GM21367 (cell line): ENCODE data around the gene B4GALNT3.

Experiments
- ATAC-seq: cut with Tn5 transposase; IDR thresholded peaks from one replicate; pipeline ENCODE4 v1.9.1; 2021; ENCODE audit not compliant: unreplicated experiment

B4GALNT3 gene

GRCh38 chr12:466762-467161 lies 7.0 kb downstream of the B4GALNT3 start:
- ATAC-seq = no peak

DNA sequence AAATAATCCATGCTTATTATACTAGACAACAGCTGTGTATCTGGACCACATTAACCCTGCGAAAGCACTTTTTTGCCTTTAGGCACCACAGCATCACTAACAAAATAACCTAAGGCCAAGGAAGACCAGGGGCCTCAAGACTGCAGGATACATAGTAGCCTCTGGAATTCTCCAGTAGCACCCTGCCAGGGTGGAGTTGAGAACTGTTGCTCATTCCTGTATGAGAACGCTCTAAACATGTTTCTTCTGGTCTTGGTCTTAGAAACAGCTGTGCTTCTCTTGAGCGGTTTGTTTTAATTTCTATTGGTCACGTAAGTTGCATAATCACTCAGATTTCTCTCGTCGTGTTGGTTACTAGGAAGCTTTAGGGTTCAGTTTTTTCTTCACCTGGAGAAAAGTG lies 7.9 kb downstream of the B4GALNT3 start:
- ATAC-seq = no peak

- no peak for ATAC-seq
These were observed 9.1 kb downstream of the B4GALNT3 start for GRCh38 chr12:468671-469389.

- ATAC-seq = no peak
These were observed 10.4 kb downstream of the B4GALNT3 start for GRCh38 chr12:470133-470532.

- ATAC-seq = no peak
These were observed 13.5 kb downstream of the B4GALNT3 start for GRCh38 chr12:473198-473597.

DNA sequence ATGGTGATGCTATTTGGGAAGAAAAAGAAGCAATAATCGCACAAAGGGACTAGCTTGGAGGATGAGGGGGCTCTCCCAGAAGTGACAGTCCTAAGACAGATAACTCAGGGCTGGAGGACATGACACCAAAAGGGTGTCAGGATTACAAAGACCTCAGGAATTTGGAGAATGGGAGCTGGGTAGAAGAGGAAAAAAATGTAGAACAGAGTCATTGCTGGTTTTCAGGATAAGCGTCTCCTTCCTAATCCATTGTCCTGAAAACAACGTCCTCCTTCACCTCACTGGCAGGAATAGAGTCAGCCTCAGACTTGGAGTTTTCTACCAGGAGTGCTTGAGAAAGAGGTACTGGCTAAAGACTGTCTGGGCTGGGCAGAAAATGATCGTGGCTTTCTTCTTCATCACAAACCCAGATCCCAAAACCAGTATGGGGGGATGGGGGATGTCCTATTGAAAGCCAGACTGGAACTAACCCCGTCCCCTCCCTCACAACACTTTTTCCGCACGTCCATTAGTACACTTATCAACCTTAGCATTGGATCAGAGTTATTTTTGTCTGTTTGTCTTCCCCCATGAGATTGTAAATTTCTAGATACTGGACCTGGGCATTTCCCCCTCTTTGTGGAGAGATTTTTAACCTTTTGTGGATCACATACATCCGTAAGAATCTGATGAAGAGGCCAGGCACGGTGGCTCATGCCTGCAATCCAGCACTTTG lies 14.3 kb downstream of the B4GALNT3 start:
- ATAC-seq = no peak

GRCh38 chr12:475286-475685 lies 15.5 kb downstream of the B4GALNT3 start:
- ATAC-seq = no peak

DNA sequence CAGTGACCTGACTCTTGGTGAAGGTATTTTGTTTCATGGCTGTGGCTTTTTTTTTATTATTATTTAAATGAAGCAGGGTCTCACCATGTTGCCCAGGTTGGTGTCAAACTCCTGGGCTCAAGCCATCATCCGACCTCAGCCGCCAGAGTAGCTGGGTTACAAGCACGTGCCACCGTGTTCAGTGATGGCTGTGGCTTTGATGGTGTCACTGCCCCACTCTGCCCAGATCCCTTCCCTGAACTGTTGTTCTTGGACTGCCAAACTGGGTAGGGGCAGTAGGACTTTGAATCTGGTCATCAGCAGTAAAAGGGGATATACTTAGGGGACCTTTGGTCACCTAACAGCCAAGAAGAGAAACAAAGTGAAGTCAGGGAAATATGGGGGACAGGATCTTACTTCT lies 19.4 kb downstream of the B4GALNT3 start:
- no peak for ATAC-seq

GRCh38 chr12:480831-481816 lies 21.4 kb downstream of the B4GALNT3 start:
- no peak for ATAC-seq

GRCh38 chr12:482061-482460 lies 22.3 kb downstream of the B4GALNT3 start:
- no peak for ATAC-seq

DNA sequence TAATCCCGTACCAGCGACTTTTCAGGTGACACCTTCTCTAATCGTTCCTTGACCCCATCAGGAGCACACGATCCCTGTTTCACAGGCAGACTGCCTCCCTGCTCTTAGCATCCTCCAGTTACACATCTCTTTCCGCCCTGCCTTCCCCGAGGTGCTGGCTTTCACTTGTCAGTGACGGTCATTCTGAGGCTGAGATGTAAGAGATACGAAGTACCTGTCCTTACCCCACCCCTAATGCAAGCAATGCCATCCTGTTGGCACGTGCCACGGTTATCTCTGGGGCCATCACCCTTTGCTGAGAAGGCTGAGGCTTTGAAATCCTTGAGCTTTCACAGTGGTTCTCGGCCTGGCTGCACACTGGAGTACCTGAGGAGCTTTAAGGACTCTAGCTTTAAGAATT lies 24.4 kb downstream of the B4GALNT3 start:
- ATAC-seq = no peak

DNA sequence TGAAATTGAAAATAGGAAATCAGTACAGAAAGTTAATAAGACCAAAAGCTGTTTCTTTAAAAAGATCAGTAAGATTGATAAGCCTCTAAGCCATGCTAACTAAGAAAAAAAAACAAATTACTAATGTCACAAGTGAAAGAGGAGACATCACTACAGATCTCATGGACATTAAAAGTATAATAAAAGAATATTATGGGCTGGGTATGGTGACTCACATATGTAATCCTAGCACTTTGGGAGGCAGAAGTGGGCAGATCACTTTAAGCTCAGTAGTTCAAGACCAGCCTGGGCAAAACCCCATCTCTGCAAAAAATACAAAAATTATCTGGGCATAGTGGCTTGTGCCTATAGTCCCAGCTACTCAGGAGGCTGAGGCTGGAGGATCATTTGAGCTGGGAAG lies 30.5 kb downstream of the B4GALNT3 start:
- ATAC-seq = no peak

DNA sequence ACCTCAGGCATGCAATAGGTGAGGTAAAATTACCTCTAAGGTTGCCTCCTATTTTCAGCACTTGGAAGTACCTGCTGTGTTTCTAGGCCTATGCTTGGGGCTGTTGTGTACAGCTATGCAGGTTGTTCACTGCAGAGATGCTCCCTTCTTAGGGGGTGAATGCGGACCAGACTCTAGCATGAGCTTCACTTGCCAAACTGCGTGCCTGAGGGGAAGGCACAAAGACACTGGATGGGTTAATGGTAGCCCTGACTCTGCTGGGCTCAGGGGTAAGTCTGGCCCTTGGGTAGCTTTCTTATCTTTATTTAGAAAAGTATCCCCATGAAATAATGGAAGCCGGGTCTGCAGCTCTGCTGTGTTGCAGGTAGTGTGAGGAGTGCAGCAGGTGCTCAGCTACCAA lies 35.7 kb downstream of the B4GALNT3 start:
- ATAC-seq = no peak

- ATAC-seq = no peak
These were observed 37.0 kb downstream of the B4GALNT3 start for GRCh38 chr12:496736-497135.

GRCh38 chr12:497501-498160 lies 37.9 kb downstream of the B4GALNT3 start:
- ATAC-seq = no peak

DNA sequence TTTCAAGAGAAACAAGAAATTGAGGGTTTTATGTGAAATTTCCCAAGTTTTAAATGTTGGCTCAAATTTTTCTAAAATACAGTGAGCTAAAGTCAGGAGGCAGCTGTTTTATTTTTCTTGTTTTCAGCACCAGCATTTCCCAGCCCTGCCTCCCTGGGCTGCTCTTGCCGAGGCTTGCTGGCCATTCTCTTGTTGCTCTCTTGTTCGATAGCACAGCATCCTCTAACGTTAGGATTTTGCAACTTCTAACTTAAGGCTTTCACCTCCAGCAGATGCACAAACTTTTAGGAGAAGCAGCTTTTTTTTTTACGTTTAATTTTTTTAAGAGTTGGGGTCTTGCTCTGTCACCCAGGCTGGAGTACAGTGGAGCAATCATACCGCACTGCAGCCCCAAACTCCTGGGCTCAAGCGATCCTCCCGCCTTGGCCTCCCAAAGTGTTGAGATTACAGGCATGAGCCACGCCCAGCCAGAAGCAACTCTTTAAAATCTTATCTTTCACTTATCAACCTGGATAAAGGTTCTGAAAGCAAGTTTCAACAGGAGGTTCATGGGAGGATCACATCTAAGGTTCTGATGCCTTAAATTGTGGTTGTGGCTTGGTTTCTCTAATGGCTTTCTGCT lies 40.2 kb downstream of the B4GALNT3 start:
- no peak for ATAC-seq

GRCh38 chr12:501722-502447 lies 42.1 kb downstream of the B4GALNT3 start:
- no peak for ATAC-seq

DNA sequence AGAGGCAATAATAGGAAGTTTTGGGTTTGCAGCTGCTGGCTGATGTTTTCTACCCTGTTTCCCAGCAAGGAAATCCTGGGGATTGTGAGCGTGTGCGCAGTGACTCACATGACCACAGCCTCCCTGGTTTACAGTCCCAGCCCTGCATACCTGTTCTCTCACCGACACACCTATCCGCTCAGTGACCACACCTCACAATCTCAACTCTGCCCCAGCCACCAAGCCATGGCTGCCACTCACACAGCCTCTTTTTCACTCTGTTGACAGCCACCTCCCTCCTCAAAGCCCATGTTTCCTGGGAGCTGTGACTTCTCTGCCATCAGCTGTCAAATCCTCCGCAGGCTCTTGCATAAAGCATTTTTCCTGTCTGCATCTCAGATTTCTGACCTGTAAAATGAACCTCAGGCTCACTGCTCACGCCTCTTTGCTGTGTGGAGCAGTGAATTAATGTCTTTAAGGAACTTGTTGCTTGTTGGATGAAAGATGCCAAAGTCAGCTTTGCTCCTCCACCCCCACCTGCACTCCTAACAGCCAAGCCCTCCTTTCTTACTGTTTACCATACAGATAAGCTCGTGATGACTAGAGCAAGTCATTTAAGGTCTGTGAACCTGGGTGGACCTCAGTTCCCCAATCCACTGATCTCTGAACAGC lies 43.5 kb downstream of the B4GALNT3 start:
- no peak for ATAC-seq

GRCh38 chr12:505221-505620 lies 45.5 kb downstream of the B4GALNT3 start:
- ATAC-seq = no peak
